GM21390 (cell line): Measurements from ENCODE around the gene EIF3I.
"Not testable (repeated sequence)": the region's sequence is repeated elsewhere in the genome, so short reads cannot be mapped to it uniquely, and the experiment has no call there.

Source experiments
- ATAC-seq: cut with Tn5 transposase; IDR thresholded peaks from one replicate; pipeline ENCODE4 v1.9.1; 2021; ENCODE audit not compliant: unreplicated experiment

Gene EIF3I

DNA sequence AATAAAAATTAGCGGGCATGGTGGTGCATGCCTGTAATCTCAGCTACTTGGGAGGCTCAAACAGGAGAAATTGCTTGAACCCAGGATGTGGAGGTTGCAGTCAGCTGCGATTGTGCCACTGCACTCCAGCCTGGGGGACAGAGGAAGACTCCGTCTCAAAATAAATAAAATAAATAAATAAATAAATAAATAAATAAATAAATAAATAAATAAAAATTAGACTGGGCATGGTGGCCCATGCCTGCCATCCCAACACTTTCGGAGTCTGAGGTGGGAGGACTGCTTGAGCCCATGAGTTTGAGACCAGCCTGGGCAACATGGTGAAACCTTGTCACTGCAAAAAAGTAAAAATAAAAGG lies 41.0 kb downstream of the EIF3I start:
- ATAC-seq = not testable (repeated sequence)

DNA sequence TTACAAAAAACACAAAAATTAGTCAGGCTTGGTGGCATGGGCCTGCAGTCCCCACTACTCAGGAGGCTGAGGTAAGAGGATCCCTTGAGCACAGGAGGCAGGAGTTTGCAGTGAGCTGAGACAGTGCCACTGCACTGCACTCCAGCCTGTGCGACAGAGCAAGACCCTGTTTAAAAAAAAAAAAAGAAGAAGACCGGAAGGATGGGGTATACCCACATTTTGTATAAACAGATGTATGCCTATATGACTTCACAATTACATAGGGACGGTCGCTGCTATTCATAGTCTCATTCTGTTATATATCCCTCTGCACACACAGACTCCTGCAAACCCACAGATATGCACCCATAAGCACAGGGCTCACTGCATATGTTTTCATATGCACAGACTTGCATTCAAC lies 41.5 kb downstream of the EIF3I start:
- ATAC-seq = no peak

DNA sequence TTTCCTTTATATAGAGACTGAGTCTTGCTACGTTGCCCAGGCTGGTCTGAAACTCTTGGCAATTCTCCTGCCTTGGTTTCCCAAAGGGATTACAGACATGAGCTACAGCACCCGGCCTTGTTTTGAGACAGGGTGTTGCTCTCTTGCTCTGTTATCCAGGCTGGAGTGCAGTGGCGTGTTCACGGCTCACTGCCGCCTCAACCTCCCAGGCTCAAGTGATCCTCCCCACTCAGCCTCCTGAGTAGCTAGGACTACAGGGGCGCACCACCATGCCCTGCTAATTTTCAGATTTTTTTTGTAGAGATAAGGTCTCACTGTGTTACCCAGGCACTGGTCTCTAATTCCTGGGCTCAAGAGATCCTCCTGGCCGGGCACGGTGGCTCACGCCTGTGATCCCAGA lies 43.6 kb downstream of the EIF3I start:
- ATAC-seq = no peak

DNA sequence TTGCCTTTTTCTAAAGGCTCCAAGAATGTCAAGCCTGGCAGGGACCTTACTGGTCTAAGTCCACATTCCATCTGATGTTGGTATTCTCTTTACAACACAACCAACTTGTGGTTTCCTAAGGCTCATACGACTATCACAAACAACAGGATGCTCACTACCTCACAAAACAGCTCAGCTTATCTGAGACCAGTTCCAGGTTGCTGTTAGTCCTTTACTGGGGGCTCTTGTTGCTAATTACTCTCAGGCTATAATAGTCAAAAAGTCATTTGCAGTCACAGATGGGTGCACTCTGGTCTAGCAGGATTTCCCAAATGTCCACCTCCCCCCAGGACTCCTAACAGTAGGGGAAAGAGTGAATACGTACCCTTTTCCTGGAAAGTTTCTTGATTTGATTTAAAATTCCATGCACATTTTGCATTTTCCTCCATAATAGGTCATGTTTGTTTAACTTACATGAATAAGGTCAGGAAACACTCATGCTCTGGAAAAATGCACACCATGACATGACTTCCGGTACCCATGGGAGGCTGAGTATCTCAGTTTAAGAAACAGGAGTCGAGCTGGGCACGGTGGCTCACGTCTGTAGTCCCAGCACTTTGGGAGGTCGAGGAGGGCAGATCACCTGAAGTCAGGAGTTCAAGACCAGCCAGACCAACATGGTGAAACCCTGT lies 44.8 kb downstream of the EIF3I start:
- no peak for ATAC-seq

DNA sequence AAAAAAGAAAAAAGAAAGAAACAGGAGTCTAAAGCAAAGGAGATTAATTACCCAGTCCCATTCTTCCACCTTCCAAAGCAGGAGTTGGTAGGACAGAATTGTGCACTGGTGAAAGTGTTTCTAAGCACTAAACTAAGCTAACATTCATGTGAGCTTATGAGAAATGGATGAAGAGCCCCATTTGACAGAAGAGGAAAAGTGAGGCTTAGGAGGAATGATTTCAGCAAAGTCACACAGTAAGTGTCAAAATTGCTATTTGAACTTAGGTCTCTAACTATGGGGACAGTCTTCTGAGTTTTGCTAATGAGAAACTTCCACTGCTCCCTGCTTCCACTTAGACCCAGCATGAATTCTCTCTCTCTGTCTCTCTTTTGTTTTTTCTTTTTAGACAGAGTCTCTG lies 47.5 kb downstream of the EIF3I start:
- ATAC-seq = no peak

DNA sequence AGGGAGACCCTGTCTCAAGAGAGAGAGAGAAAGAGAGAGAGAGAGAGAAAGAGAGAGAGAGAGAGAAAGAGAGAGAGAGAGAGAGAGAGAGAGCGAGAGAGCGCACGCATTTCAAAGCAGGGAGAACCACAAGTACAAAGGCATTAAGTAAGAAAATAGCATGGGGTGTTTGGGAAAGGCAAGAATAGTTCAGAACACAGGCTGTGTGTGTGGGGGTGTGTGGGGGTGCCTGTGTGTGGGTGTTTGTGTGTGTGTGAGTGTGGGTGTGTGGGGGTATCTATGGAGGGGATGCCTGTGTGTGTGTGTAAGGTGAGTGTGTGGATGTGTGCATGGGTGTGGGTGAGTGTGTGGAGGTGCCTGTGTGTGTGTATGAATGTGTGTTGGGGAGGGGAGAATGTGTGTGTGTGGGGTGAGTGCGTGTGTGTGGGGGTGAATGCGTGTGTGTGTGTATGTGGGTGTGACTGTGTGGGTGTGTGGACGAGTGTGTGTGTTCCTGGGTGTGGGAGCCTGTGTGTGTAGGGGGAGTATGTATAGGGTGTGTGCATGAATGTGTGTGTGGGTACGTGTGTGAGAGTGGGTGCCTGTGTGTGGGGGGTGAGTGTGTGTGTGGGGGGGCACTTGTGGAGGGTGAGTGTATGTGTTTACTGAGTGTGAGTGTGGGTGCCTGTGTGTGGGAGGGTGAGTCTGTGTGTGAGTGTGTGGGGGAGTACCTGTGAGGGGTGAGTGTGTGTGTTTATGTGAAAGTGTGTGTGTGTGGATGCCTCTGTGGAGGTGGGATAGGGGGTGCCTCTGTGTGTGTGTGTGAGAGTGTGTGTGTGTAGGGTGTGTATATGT lies 50.6 kb downstream of the EIF3I start:
- no peak for ATAC-seq

DNA sequence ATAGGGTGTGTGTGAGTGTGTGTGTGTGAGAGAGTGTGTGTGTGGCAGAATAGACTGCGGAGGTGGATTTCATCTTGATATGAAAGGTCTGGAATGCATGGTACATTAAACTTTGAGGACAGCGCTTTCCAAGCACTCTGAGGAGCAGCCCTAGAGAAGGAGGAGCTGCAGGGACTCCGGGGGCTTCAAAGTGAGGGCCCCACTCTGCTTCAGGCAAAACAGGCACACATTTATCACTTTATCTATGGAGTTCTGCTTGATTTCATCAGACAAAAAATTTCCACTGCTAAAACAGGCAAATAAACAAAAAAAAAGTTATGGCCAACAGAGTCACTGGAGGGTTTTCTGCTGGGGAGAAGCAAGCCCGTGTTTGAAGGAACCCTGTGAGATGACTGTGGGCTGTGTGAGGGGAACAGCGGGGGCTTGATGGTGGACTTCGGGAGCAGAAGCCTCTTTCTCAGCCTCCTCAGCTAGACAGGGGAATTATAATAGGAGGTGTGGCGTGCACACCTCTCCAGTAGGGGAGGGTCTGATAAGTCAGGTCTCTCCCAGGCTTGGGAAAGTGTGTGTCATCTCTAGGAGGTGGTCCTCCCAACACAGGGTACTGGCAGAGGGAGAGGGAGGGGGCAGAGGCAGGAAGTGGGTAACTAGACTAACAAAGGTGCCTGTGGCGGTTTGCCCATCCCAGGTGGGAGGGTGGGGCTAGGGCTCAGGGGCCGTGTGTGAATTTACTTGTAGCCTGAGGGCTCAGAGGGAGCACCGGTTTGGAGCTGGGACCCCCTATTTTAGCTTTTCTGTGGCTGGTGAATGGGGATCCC lies 51.4 kb downstream of the EIF3I start:
- ATAC-seq = no peak

DNA sequence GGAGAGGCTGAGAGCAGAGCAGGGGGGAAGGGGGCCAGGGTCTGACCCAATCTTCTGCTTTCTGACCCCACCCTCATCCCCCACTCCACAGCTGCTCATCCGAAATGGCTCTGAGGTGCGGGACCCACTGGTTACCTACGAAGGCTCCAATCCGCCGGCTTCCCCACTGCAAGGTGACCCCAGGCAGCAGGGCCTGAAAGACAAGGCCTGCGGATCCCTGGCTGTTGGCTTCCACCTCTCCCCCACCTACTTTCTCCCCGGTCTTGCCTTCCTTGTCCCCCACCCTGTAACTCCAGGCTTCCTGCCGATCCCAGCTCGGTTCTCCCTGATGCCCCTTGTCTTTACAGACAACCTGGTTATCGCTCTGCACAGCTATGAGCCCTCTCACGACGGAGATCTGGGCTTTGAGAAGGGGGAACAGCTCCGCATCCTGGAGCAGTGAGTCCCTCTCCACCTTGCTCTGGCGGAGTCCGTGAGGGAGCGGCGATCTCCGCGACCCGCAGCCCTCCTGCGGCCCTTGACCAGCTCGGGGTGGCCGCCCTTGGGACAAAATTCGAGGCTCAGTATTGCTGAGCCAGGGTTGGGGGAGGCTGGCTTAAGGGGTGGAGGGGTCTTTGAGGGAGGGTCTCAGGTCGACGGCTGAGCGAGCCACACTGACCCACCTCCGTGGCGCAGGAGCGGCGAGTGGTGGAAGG lies 52.6 kb downstream of the EIF3I start:
- no peak for ATAC-seq

DNA sequence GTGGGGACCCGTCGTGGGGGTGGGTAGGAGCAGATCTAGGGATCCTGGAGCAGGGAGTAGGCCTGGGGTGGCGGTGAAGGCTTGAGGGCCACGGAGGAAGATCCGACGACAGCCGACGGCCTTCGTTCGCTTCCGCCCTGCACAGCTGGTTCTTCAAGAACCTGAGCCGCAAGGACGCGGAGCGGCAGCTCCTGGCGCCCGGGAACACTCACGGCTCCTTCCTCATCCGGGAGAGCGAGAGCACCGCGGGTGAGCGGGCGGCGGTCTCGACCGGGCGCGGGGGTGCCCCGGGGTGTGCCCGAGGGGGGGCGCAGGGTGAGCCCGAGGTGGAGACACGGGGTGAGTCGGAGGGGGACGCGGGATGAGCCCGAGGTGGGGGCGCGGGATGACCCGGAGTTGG lies 53.2 kb downstream of the EIF3I start:
- ATAC-seq = no peak

DNA sequence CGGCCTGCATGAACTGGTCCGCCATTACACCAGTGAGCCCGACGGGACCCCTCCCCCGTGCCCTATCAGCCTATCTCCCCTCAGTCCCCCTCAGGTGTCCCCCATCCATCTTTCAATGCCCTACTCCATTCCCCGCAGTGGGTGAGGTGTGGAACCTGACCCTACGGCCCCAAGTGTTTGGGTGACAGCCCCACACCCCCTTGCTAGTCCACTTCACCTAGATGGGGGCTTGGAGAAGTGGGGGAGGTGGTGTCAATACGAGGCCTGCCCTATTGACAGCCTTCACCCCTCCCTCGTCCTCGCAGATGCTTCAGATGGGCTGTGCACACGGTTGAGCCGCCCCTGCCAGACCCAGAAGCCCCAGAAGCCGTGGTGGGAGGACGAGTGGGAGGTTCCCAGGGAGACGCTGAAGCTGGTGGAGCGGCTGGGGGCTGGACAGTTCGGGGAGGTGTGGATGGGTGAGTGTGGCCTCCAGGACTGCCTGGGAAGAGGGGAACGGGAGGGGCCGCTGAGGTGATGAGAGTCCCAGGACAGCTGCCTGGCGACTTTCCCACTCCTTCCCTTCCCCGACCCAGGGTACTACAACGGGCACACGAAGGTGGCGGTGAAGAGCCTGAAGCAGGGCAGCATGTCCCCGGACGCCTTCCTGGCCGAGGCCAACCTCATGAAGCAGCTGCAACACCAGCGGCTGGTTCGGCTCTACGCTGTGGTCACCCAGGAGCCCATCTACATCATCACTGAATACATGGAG lies 54.0 kb downstream of the EIF3I start:
- no peak for ATAC-seq
